ENCODE results near the gene KCTD21.

KCTD21 gene

DNA sequence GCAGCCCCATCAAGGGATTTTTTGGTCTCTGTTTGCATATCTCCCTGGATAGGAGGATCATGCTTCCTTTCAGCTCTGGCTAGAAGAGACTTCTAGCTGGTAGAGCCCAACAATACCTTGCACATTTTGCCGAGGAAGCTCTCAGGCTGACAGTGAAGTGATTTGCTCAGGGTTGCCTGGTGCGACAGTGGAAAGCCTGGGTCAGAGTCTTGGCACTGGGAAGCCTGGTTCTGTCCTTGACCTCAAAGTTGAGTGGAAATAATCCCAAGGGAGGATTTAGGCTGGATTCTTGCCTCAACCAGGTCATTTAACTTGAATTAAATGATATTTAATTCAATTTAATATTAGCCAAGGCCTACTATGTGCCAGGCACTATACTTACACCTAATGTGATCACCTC, 24.6 kb downstream of the KCTD21 start:
- TF ChIP-seq, protein P1, sequence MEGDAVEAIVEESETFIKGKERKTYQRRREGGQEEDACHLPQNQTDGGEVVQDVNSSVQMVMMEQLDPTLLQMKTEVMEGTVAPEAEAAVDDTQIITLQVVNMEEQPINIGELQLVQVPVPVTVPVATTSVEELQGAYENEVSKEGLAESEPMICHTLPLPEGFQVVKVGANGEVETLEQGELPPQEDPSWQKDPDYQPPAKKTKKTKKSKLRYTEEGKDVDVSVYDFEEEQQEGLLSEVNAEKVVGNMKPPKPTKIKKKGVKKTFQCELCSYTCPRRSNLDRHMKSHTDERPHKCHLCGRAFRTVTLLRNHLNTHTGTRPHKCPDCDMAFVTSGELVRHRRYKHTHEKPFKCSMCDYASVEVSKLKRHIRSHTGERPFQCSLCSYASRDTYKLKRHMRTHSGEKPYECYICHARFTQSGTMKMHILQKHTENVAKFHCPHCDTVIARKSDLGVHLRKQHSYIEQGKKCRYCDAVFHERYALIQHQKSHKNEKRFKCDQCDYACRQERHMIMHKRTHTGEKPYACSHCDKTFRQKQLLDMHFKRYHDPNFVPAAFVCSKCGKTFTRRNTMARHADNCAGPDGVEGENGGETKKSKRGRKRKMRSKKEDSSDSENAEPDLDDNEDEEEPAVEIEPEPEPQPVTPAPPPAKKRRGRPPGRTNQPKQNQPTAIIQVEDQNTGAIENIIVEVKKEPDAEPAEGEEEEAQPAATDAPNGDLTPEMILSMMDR (IDR thresholded peaks at IDR 0.05; ENCODE audit: control insufficient read depth, extremely low read depth, insufficient read depth): no peak
- no peak for DNase-seq (ENCODE audit: low read depth)
- H3K4me3 ChIP-seq (ENCODE audit: low read depth, low read length): no peak overlapping the region

DNA sequence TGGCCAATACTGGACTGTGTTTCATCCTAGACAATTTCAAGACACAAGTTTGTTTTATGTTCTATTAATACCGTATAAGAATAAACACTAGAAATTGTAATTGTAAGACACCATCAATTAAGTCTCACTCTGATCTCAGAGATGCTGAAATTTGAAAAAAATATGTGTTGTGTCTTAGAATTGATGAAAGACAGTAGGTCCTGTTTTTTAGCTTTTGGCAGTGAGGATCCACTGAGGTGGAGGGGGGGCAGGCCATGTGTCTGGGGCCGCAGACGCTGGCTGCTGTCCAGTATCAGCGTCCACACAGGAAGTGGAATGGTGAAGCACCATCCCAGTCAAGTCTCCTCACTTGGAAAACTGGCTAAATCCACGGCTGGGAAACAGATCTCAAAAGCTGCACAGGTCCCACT, 26.5 kb downstream of the KCTD21 start:
- DNase-seq (ENCODE audit: low read depth): no peak
- TF ChIP-seq, protein P1 (IDR thresholded peaks at IDR 0.05; ENCODE audit: control insufficient read depth, extremely low read depth, insufficient read depth): no peak

GRCh38 chr11:78161346-78161745, 27.1 kb downstream of the KCTD21 start:
- DNase-seq (ENCODE audit: low read depth): no peak
- TF ChIP-seq, protein P1 (IDR thresholded peaks at IDR 0.05; ENCODE audit: control insufficient read depth, extremely low read depth, insufficient read depth): no peak
- no peak overlapping the region for H3K4me3 ChIP-seq (ENCODE audit: low read depth, low read length)

More for the DNA sequence above, 26.5 kb downstream of the KCTD21 start:
- H3K4me3 ChIP-seq (ENCODE audit: low read depth, low read length): no peak overlapping the region

DNA sequence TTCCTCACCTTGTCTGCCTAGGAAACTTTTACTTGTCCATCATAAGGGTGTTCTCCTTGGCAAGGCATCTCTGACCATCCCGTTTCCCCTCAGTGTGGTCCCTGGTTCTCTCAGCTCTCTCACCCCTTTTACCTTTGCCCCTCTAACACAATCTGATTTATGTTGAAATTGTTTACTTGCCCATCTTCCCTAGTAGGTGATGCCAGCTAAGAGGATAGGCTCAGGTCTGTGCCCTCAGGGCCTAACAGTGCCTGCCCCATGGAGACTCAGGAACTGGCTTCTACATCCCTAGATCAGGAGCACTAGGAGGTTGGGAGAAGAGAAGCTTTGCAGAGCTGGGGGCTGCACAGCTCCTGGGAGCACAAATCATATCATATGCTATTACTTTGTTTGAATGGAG, 27.9 kb downstream of the KCTD21 start:
- TF ChIP-seq, protein P1 (IDR thresholded peaks at IDR 0.05; ENCODE audit: control insufficient read depth, extremely low read depth, insufficient read depth): no peak
- H3K4me3 ChIP-seq (ENCODE audit: low read depth, low read length): no peak overlapping the region
- no peak for DNase-seq (ENCODE audit: low read depth)

DNA sequence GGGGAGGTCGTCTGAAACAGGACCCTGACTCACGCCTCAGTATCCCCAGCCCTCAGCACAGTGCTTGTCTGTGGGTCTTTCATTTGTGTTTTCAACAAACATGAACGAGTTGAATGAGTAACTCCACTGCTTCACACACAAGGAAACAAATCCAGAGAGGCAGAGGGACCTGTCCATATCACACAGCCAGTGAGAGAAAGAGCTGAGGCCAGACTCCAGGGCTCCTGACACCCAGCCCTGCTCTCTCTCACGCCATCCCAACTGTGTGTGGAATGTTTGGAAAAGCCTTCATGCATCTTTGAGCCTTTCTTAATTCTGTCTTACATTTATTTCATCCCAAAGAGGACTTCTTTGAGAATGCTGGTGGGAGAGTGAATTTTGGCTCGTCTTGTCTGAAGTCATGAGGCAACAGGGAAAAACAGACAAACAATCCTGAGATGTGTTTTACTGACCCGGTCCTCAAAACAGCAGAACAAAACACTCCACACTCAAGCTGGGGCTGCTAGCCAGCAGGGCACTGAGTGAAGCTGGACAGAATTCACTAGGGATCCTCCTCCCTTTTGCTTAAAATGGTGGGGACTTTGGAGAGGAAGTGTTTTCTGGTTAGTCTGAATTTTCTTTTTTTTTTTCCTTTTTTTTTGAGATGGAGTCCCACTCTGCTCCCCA, 29.3 kb downstream of the KCTD21 start:
- TF ChIP-seq, protein P1 (IDR thresholded peaks at IDR 0.05; ENCODE audit: control insufficient read depth, extremely low read depth, insufficient read depth): no peak
- H3K4me3 ChIP-seq (ENCODE audit: low read depth, low read length): no peak overlapping the region
- no peak for DNase-seq (ENCODE audit: low read depth)

DNA sequence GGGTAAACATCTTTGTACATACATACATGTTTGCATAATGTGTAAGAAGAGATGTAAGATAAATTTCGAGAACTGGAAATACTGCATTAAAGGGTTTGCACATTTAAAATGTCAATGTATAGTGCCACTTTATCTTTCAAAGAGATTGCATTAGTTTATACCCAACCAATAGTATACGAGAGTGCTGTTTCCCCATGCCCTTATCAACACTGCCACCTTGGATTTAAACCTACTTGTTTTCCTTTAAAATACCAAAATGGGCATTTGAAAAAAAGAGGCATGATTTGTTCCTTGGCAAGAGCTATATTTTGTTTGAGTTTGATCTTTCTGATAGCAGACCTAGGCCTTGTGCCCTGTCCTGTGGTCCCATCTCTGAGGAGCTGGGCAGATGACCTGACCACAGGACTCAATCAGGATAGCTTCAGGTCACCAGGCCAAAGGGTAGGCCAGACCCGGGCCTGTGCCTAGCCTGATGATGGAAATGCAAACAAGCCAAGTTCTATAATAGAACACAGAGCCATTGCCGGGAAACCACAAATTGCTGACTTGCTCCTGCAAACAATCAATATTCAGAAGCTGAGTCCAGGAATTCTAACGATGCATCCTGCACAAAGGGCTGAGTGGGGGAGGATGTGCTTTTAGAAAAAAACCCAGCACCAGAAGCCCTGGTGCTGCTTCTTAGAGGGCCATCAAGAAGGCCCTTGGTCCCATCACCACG, 32.1 kb downstream of the KCTD21 start:
- no peak overlapping the region; the same call in 1 of the 2 replicates for H3K4me3 ChIP-seq (ENCODE audit: low read depth, low read length)
- TF ChIP-seq, protein P1 (IDR thresholded peaks at IDR 0.05; ENCODE audit: control insufficient read depth, extremely low read depth, insufficient read depth): no peak
- DNase-seq (ENCODE audit: low read depth): peak; percentile 83
